ENCODE measurements around the gene AKAP13.
A peak's percentile ranks its signal among the peaks of the same experiment; 100 is the strongest.

The AKAP13 gene

DNA sequence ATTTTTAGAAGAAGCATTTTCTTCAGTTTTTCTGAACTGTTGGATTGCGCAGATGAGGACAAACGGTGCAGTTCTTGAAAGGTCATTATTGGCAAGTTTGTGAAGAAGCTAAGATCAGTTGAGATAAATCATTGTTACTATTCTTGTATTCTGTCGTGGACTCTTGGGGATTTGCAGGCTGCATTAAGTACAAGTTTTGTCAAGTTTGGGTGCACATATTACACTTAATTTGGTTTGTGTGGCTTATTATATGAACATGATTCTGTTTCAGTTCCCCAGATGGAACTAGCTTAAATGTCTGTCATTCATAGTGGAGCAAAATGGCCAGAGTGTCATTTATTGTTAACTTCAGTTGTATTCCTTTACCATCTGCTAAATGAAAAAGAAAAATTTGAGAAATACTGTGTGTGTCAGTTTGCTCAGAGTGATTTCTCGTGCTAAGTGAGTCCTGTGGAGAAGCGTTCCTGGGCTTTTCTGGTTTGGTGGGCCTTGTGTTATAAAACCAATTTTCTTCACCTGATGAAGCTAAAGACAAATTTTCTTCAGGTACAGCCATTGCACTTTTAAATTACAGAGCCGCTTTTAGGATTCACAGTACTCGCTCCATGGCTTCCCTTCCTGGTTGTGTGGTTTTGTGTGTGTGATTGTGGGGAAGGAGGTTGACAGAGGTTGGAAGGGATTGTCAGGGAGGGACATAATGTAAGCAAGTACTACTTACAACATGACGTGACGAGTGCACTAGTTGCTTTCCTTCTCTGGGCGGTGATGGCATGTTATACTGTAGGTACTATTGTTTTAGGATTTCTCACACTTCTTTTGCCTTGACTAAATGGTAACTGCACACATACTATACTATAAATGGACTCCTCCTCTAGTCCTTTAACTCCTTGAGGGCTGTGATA lies 1.7 kb downstream of the AKAP13 start:
- peak overlapping the region; percentile 95 for H3K4me2 ChIP-seq (ENCODE audit: low read depth, low read length, poor library complexity, severe bottlenecking)
- TF ChIP-seq EZH2phosphoT487 (conservative IDR thresholded peaks at IDR 0.05; ENCODE audit: low read length), result no peak
- TF ChIP-seq, protein P1, sequence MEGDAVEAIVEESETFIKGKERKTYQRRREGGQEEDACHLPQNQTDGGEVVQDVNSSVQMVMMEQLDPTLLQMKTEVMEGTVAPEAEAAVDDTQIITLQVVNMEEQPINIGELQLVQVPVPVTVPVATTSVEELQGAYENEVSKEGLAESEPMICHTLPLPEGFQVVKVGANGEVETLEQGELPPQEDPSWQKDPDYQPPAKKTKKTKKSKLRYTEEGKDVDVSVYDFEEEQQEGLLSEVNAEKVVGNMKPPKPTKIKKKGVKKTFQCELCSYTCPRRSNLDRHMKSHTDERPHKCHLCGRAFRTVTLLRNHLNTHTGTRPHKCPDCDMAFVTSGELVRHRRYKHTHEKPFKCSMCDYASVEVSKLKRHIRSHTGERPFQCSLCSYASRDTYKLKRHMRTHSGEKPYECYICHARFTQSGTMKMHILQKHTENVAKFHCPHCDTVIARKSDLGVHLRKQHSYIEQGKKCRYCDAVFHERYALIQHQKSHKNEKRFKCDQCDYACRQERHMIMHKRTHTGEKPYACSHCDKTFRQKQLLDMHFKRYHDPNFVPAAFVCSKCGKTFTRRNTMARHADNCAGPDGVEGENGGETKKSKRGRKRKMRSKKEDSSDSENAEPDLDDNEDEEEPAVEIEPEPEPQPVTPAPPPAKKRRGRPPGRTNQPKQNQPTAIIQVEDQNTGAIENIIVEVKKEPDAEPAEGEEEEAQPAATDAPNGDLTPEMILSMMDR (IDR thresholded peaks at IDR 0.05; ENCODE audit: insufficient read depth, low read length, poor library complexity, severe bottlenecking), result no peak

DNA sequence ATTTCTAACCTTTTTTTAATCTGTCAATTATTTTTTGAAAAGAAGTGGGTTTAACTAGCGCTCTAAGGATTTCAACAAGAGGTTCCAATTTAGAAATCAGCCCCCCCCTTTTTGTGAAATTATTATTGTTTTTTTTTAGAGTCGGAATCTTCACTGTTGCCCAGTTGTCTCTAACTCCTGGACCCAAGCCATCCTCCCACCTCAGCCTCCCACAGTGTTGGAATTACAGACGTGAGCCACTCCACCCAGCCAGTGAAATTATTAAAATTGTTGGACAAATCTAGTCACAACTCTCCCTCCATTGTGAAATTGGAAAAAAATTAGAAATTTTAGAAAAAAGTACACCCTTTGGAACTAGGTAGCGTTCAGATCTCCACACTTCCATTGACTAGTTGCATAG lies 2.5 kb downstream of the AKAP13 start:
- Histone ChIP-seq H3K27me3 (ENCODE audit: low read length) (no peaks in the 10 kb centered on the region), H3K9me3 (ENCODE audit: insufficient read depth, low read length) (no peaks in the 10 kb centered on the region), H4K20me1 (ENCODE audit: low read depth, low read length) (no peaks in the 10 kb centered on the region), H3F3A (ENCODE audit: insufficient read depth) (peaks cover 65% of the 10 kb centered on the region), H2AFZ (ENCODE audit: low read depth, low read length, severe bottlenecking) (no peak overlapping the region), H3K9me2 (replicated peaks; ENCODE audit: insufficient read depth, low read length) (no peaks in the 10 kb centered on the region), H3K27ac (ENCODE audit: low read depth, low read length) (peak overlapping the region; percentile 95), H3K4me3 (ENCODE audit: insufficient read depth, low read length, poor library complexity, severe bottlenecking) (peak overlapping the region; percentile 69), H3K9ac (ENCODE audit: low read length) (peak overlapping the region; percentile 88), H3K36me3 (ENCODE audit: low read length) (no peaks in the 10 kb centered on the region), H3K4me2 (ENCODE audit: low read depth, low read length, poor library complexity, severe bottlenecking) (peak overlapping the region; percentile 95), H3K79me2 (ENCODE audit: insufficient read depth, low read length) (peaks cover 69% of the 10 kb centered on the region)
- TF ChIP-seq, protein P1 (IDR thresholded peaks at IDR 0.05; ENCODE audit: insufficient read depth, low read length, poor library complexity, severe bottlenecking), result no peak
- no peak for TF ChIP-seq EZH2phosphoT487 (conservative IDR thresholded peaks at IDR 0.05; ENCODE audit: low read length)

More for the DNA sequence above, 1.7 kb downstream of the AKAP13 start:
- Histone ChIP-seq H3K27me3 (ENCODE audit: low read length) (no peaks in the 10 kb centered on the region), H3K4me3 (ENCODE audit: insufficient read depth, low read length, poor library complexity, severe bottlenecking) (peak overlapping the region; percentile 69), H3K27ac (ENCODE audit: low read depth, low read length) (peak overlapping the region; percentile 95), H3K36me3 (ENCODE audit: low read length) (no peaks in the 10 kb centered on the region), H3F3A (ENCODE audit: insufficient read depth) (peaks cover 59% of the 10 kb centered on the region), H3K9me3 (ENCODE audit: insufficient read depth, low read length) (no peaks in the 10 kb centered on the region), H3K79me2 (ENCODE audit: insufficient read depth, low read length) (peaks cover 62% of the 10 kb centered on the region), H2AFZ (ENCODE audit: low read depth, low read length, severe bottlenecking) (no peak overlapping the region), H3K9me2 (replicated peaks; ENCODE audit: insufficient read depth, low read length) (no peaks in the 10 kb centered on the region), H4K20me1 (ENCODE audit: low read depth, low read length) (no peaks in the 10 kb centered on the region), H3K9ac (ENCODE audit: low read length) (peak overlapping the region; percentile 88)

GRCh38 chr15:85383470-85384148 lies 3.2 kb downstream of the AKAP13 start:
- H3K9me3 ChIP-seq (ENCODE audit: insufficient read depth, low read length), result no peaks in the 10 kb centered on the region
- H4K20me1 ChIP-seq (ENCODE audit: low read depth, low read length), result peaks cover 4% of the 10 kb centered on the region; the same call in 1 of the 2 replicates
- H3K4me2 ChIP-seq (ENCODE audit: low read depth, low read length, poor library complexity, severe bottlenecking), result peak overlapping the region; percentile 95
- TF ChIP-seq, protein P1 (IDR thresholded peaks at IDR 0.05; ENCODE audit: insufficient read depth, low read length, poor library complexity, severe bottlenecking), result no peak
- no peak for TF ChIP-seq EZH2phosphoT487 (conservative IDR thresholded peaks at IDR 0.05; ENCODE audit: low read length)
- H3K27me3 ChIP-seq (ENCODE audit: low read length), result no peaks in the 10 kb centered on the region
- no peak overlapping the region for H2AFZ ChIP-seq (ENCODE audit: low read depth, low read length, severe bottlenecking)
- peak overlapping the region; percentile 88 for H3K9ac ChIP-seq (ENCODE audit: low read length)
- H3K4me3 ChIP-seq (ENCODE audit: insufficient read depth, low read length, poor library complexity, severe bottlenecking), result peak overlapping the region; percentile 69
- H3K9me2 ChIP-seq (replicated peaks; ENCODE audit: insufficient read depth, low read length), result no peaks in the 10 kb centered on the region
- peaks cover 75% of the 10 kb centered on the region for H3K79me2 ChIP-seq (ENCODE audit: insufficient read depth, low read length)
- no peaks in the 10 kb centered on the region for H3K36me3 ChIP-seq (ENCODE audit: low read length)
- peak overlapping the region; percentile 95 for H3K27ac ChIP-seq (ENCODE audit: low read depth, low read length)
- peaks cover 70% of the 10 kb centered on the region for H3F3A ChIP-seq (ENCODE audit: insufficient read depth)

Data from SU-DHL-6 (cell line).